CMK (cell line): ENCODE data around the gene ZNF785.
"Not testable (repeated sequence)": the region's sequence is repeated elsewhere in the genome, so short reads cannot be mapped to it uniquely, and the experiment has no call there.

Source experiments
- DNase-seq: peaks from one replicate; pipeline ENCODE4 v3.0.0-alpha.2; 2010; ENCODE audit warnings: low read depth

Gene ZNF785

DNA sequence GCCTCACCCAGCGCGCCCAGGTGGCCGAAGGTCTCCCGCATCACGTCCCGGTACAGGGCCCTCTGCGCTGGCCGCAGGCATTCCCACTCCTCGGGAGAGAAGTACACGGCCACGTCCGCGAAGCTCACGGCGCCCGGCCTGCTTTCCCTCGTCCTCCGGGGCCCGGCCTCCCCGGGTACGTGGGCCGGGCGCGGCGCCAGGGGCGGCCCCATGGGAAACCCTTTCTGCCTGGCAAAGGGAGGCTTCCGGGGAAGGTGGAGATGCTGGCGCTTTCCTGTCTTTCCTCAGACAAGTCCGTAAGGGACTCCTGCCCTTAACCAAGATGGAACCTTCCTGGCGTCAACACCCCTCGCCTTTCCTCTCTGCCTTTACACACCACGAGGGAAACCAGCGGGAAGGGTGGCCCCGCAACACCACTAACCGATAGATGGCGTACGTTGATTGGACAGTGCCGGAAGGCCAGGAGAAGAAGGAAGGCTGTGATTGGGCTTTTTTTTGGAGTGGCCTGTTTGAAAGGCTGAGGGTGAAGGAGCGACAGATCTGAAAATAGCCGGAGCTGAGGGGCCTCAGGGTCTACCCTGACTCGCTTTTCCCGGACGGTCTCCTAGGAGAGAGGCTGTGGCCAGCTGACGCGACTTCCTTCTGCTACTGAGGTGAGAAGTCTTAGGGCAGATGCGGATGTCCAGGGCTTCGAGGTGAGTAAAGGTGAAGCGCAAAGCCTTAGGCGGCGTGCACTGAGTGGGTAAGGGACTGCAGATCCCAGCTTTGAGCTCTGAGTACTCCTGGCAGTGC, at the start of gene ZNF785:
TSS of gene ZNF785 (minus strand) at position 298 of the 792 bp plus-strand sequence. CDS start at position 212, 86 bp downstream.
- DNase-seq = peak; percentile 97

GRCh38 chr16:30633526-30633925, 48.0 kb upstream of the ZNF785 start:
- no peak for DNase-seq

DNA sequence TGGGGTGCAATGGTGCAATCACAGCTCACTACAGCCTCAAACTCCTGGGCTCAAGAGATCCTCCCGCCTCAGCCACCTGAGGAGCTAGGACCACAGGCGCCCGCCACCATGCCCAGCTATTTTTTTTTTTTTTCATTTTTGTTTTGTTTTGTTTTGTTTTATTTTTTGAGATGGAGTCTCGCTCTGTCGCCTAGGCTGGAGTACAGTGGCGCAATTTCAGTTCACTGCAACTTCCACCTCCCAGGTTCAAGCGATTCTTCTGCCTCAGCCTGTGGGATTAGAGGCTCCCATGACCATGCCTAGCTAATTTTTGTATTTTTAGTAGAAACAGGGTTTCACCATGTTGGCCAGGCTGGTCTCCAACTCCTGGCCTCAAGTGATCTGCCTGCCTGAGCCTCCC, 47.0 kb upstream of the ZNF785 start:
- DNase-seq = not testable (repeated sequence)

- peak; percentile 64 for DNase-seq
Measured at GRCh38 chr16:30628628-30629540, 43.4 kb upstream of the ZNF785 start.

GRCh38 chr16:30626236-30626635, 40.7 kb upstream of the ZNF785 start:
- no peak for DNase-seq

DNA sequence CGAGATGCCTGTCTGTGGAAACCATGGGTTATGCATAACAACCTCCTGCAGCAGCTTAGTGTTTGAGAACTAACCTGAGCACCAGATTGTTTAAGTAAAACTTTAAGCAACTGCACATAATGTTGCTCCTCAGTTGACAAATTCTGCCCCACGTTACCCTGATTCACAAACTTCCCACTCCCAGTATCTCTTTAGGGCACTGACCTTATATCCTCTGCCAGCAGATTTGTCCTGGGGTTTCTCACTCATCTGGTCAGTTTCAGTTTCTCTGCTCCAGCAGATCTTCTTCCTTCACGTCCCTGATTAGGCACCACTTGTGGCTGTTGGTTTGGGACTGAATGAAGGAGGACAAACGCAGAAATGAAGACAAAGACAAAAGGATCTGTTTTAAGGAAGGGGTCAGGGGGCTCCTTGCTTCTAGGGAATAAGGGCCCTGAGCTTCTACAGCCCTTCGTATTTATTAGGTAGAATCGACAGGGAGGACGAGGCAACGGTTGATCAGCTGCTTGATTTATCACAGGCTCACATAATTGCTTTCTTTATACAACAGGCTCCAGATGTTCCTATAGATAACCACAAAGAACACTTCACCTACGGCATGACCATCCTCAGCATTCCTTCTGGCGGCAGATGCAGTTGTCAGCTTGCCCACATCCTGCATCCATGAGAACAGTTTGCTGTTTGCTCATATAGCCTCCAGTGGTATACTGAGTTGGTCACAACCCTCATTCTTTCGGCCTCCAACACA, 38.2 kb upstream of the ZNF785 start:
- DNase-seq = no peak

GRCh38 chr16:30622455-30623032, 37.0 kb upstream of the ZNF785 start:
- no peak for DNase-seq

- DNase-seq = no peak
Measured at GRCh38 chr16:30621765-30622164, 36.3 kb upstream of the ZNF785 start.

DNA sequence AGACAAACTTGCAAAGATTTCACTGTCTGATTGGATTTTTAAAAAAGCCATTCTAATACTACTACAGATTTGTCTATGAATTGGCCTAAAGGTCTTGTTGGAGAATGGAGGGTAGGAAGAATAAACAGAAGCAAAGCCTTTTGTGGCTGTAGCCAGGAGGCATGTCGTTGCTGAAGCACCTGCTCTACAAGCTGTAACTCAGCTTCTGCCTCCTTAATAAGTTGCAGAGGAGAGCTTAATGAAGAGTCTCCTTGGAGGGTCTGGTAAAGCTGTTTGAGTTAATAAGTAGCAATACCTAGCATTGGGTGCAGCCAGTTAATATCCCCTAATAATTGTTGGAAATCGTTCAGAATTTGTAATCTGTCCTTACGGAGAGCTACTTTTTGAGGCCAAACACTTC, 34.7 kb upstream of the ZNF785 start:
- DNase-seq = no peak

DNA sequence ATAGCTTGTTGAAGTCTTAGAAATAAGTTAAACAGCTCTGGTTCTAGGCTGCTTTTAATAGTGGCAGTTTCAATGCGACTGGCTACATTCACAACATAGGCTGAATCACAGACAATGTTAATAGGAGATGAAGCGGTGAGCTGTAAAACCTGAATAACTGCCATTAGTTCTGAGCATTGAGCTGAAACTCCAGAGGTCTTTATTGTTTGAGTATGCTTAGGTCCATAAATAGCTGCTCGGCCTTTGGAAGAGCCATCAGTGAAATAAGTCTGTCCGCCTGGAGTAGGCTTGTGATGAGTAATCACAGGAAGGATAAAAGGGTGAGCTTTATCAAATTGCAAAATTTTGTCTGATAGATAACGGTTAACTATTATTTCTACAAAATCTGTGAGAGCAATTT, 34.1 kb upstream of the ZNF785 start:
- DNase-seq = no peak

DNA sequence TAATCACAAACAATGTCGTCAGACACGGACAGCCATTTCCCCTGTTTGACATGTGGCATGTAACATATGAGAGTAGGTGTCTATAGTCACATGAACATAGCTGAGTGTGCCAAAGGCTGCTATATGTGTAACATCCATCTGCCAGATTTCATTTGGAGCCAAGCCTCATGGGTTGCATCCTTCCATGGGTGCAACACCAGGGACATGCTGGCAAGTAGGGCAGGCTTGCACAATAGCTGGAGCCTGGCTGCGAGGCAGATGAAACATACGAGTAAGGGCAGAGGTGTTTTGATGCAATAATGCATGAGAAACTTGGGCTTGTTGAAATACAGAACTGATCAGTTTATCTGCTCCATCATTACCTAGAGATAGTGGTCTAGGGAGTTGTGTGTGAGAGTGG, 33.7 kb upstream of the ZNF785 start:
- DNase-seq = no peak

DNA sequence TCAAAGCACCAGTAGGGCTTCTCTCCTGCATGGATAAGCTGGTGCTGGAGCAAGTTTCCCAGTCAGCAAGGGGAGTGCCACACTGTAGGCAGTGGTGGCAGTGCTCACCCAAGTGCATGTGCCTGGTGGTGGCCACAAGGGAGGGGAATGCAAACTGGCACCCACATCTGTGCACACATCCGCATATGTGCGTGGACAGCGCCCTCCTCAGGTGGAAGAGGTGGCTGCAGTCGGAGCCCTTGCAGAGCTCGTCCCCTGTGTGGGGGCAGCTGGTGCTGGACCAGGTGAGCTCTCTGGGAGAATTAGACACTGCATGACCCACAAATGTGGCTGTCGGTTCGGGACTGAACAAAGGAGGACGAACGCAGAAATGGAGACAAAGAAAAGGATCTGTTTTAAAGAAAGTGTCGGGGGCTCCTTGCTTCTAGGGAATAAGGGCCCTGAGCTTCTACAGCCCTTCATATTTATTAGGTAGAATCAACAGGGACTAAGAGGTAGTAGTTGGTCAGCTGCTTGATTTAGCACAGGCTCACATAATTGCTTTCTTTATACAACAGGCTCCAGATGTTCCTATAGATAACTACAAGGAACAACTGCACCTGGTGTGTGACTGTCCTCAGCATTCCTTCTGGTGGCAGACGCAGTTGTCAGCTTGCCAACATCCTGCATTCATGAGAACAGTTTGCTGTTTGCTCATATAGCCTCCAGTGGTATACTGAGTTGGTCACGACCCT, 30.0 kb upstream of the ZNF785 start:
- no peak for DNase-seq

- peak; percentile 97 for DNase-seq
Measured at GRCh38 chr16:30609926-30610839, 24.7 kb upstream of the ZNF785 start, which contains the start of gene ZNF689. TSS of gene ZNF689 (minus strand) at chr16:30610389. CDS start at chr16:30610041, 348 bp downstream.

DNA sequence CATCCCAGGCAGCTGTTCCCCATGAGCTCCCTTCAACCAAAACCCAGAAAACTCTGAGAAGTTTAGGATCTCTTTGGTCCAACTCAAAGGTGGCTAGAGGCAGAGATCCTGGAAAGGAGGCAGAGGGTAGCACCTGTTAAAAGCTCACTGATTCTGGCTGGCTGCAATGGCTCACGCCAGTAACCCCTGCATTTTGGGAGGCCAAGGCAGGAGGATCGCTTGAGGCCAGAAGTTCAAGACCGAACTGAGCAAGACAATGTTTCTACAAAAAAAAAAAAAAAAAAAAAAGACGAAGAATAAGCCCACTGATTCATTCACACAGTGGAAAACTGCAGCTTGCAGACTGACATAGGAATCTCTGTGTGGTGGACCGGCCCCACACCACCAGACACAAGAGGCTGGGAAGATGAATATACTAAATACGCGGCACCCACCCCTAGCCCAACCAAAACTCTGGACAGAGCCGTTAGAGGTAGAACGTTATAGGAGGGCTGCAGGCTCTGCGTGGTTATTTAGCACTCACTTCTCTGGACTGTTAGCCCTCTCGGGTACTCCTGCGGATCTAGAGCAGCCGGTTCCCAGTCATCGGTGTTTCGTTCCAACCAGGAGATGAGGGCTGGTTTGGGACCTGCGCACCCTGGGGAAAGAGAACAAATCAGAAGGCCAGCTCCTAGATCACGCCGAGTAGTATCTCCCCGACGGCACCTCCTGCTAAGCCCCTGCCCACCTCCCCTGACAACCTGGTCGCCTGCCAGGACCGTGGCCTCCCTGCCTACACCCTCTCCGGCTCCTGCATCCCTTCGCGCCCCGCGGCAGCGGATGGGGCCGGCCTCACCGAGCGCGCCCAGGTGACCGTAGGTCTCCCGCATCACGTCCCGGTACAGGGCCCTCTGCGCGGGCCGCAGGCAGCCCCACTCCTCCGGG, 23.8 kb upstream of the ZNF785 start:
- DNase-seq = no peak

DNA sequence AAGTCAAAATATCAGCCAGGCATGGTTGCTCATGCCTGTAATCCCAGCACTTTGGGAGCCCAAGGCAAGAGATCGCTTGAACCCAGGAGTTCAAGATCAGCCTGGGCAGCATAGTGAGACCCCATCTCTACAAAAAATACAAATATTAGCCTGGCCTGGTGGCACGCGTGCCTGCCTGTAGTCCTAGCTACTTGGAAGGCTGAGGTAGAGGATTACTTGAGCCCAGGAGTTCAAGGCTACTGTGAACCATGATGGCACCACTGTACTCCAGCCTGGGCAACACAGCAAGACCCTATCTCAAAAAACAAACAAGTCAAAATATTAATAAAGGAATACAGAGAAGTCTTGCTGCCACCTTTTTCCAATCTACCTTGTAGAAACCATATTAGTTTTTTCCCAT, 20.5 kb upstream of the ZNF785 start:
- DNase-seq = no peak

- no peak for DNase-seq
Measured at GRCh38 chr16:30605158-30605557, 19.7 kb upstream of the ZNF785 start.

DNA sequence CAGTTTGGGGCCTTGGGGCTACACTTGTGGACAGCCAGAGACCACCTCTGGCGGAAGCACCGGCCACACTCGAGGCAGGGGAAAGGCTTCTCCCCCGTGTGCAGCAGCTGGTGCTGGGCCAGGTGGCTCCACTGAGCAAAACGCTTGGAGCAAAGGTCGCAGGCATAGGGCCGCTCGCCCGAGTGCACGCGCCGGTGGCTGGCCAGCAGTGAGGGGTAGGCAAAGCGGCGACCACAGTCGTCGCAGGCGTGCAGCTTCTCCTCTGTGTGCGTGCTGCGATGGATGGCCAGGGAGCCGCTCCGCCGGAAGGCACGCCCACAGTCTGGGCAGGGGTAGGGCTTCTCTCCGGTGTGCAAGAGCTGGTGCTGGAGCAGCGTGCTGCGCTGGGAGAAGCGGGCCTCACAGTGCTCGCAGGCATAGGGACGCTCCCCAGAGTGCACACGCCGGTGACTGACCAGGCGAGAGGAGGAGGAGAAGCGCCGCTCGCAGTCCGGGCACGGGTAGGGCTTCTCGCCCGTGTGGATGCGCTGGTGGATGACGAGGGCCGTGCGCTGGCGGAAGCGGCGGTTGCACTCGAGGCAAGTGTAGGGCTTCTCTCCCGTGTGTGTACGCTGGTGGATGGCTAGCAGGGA, 18.9 kb upstream of the ZNF785 start:
- no peak for DNase-seq

DNA sequence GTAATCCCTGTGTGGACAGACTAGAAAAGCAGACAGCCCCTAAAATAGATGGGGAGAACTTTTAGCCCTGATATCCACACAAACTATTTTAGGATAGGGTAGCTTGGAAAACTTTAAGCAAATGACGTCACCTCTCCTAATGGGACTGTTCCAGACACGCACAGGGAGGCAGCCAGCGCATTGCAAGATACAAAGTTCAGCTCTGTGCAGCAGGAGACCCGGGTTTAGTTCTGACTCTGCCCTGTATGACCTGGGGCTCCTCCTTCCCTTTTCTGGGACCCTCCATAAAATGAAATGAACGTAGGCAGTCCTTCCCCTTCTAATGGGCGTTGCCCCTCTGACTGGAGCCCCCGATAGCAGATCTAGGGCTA, 18.4 kb upstream of the ZNF785 start:
- DNase-seq = no peak
